Epithelial cell of proximal tubule (primary cell): Measurements from ENCODE around the gene PLD1. TPM values are rescaled to one million over a fixed set of nuclear protein-coding genes. Genes with fewer than 3 reads are reported as not detected.

Experiments
- DNase-seq: peaks from one replicate; pipeline ENCODE4 v3.0.0-alpha.2; 2011; ENCODE audit warnings: low read depth
- H3K4me3 ChIP-seq: 2 replicates; pipeline ENCODE4 v1.5.1; 2011; ENCODE audit warnings: low read depth, mild to moderate bottlenecking, low read length
- CTCF ChIP-seq: conservative IDR thresholded peaks from 2 replicates; pipeline ENCODE4 v1.5.1; 2012; ENCODE audit warnings: low read depth, mild to moderate bottlenecking, low read length
- total RNA-seq: library from RNA; depleted of rRNA; stranded (reverse); fragments of >200 nt; gene quantifications from 2 replicates; pipeline ENCODE4 v1.2.3, GENCODE V29; 2015

PLD1 gene
- total RNA-seq, 1 donor from 2014 or later: 5.1 TPM

GRCh38 chr3:171718493-171719185 lies 91.6 kb downstream of the PLD1 start:
- DNase-seq: no peak
- no peak for TF ChIP-seq CTCF

GRCh38 chr3:171715155-171715554 lies 95.1 kb downstream of the PLD1 start:
- TF ChIP-seq CTCF: no peak
- DNase-seq: no peak
- H3K4me3 ChIP-seq: no peak overlapping the region

More at GRCh38 chr3:171718493-171719185, 91.6 kb downstream of the PLD1 start:
- no peak overlapping the region for H3K4me3 ChIP-seq

GRCh38 chr3:171712171-171712938 lies 97.9 kb downstream of the PLD1 start:
- TF ChIP-seq CTCF: no peak
- no peak for DNase-seq
- no peak overlapping the region for H3K4me3 ChIP-seq

GRCh38 chr3:171711461-171712170 lies 98.7 kb downstream of the PLD1 start:
- H3K4me3 ChIP-seq: no peak overlapping the region
- DNase-seq: no peak
- TF ChIP-seq CTCF: no peak

GRCh38 chr3:171710359-171710758 lies 99.9 kb downstream of the PLD1 start:
- no peak for TF ChIP-seq CTCF
- DNase-seq: no peak
- H3K4me3 ChIP-seq: no peak overlapping the region

- TF ChIP-seq CTCF: no peak
- no peak for DNase-seq
- no peak overlapping the region for H3K4me3 ChIP-seq
Observed at GRCh38 chr3:171704814-171705213, 105.5 kb downstream of the PLD1 start.
